Stimulated activated effector memory CD8-positive, alpha-beta T cell treated with anti-CD3 and anti-CD28 coated beads, Interleukin-12 subunit alpha, Interleukin-12 subunit beta, amount 100 ng/mL, for 72 hours (primary cell): Measurements from ENCODE around the gene RAVER2.
"Not testable (repeated sequence)": the region's sequence is repeated elsewhere in the genome, so short reads cannot be mapped to it uniquely, and the experiment has no call there.

Experiments used
- ATAC-seq: fragments of 150-1000 bp; cut with Tn5 transposase; 2 replicates; pipeline ENCODE4 v1.10.0; 2021
- DNase-seq, 2 donors: peaks; one replicate each; pipeline ENCODE4 v3.0.0; 2021 to 2022; ENCODE audit warnings: low spot score in 2 of 2
- H3K27ac Mint-ChIP-seq: one replicate; pipeline ENCODE4 v1.8.0; 2022; ENCODE audit warnings: mild to moderate bottlenecking, mixed read lengths
- H3K36me3 Mint-ChIP-seq: one replicate; pipeline ENCODE4 v1.8.0; 2022; ENCODE audit warnings: mild to moderate bottlenecking, mixed read lengths
- H3K4me1 Mint-ChIP-seq: one replicate; pipeline ENCODE4 v1.8.0; 2022; ENCODE audit warnings: mixed read lengths
- H3K4me3 Mint-ChIP-seq: one replicate; pipeline ENCODE4 v1.8.0; 2022; ENCODE audit warnings: mild to moderate bottlenecking, mixed read lengths
- H3K9me3 Mint-ChIP-seq: one replicate; pipeline ENCODE4 v1.8.0; 2022; ENCODE audit warnings: mixed read lengths

Gene RAVER2

GRCh38 chr1:64817364-64817763 lies 72.5 kb downstream of the RAVER2 start:
- DNase-seq, H3K4me3 Mint-ChIP-seq, H3K9me3 Mint-ChIP-seq, ATAC-seq, H3K4me1 Mint-ChIP-seq, H3K36me3 Mint-ChIP-seq, H3K27ac Mint-ChIP-seq: not testable (repeated sequence)

DNA sequence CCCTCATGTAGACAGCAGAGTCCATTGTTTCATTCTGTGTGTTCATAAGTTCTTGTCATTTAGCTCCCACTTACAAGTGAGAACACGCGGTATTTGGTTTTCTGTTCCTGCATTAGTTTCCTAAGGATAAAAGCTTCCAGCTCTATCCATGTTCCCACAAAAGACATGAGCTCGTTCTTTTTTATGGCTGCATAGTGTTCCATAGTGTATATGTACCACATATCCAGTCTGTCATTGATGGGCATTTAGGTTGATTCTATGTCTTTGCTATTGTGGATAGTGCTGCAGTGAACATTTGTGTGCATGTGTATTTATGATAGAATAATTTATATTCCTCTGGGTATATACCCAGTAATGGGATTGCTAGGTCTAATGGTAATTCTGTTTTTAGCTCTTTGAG lies 75.7 kb downstream of the RAVER2 start:
- H3K4me3 Mint-ChIP-seq, H3K4me1 Mint-ChIP-seq, ATAC-seq, H3K36me3 Mint-ChIP-seq, DNase-seq, H3K27ac Mint-ChIP-seq, H3K9me3 Mint-ChIP-seq: not testable (repeated sequence)

- H3K4me1 Mint-ChIP-seq, result peaks cover 24% of the 10 kb centered on the region
- ATAC-seq, result no peak
- no peak overlapping the region for H3K27ac Mint-ChIP-seq
- H3K9me3 Mint-ChIP-seq, result no peaks in the 10 kb centered on the region
- no peak overlapping the region for H3K4me3 Mint-ChIP-seq
- peaks cover 6% of the 10 kb centered on the region for H3K36me3 Mint-ChIP-seq
- DNase-seq, result no peak
These were observed 77.7 kb downstream of the RAVER2 start for GRCh38 chr1:64822621-64823020.

GRCh38 chr1:64823691-64824476 lies 79.0 kb downstream of the RAVER2 start:
- no peaks in the 10 kb centered on the region for H3K9me3 Mint-ChIP-seq
- peaks cover 6% of the 10 kb centered on the region for H3K36me3 Mint-ChIP-seq
- H3K4me1 Mint-ChIP-seq, result peaks cover 37% of the 10 kb centered on the region
- DNase-seq, result peak; percentile 33 to 76
- H3K4me3 Mint-ChIP-seq, result no peak overlapping the region
- H3K27ac Mint-ChIP-seq, result no peak overlapping the region
- no peak for ATAC-seq

GRCh38 chr1:64826991-64827390 lies 82.1 kb downstream of the RAVER2 start:
- H3K4me3 Mint-ChIP-seq, result peak overlapping the region; percentile 43

GRCh38 chr1:64828829-64829228 lies 84.0 kb downstream of the RAVER2 start:
- DNase-seq (no peak), ATAC-seq (peak; percentile 51)
- peaks cover 24% of the 10 kb centered on the region for H3K36me3 Mint-ChIP-seq
- H3K4me3 Mint-ChIP-seq, result peak overlapping the region; percentile 10
- no peaks in the 10 kb centered on the region for H3K9me3 Mint-ChIP-seq
- peaks cover 46% of the 10 kb centered on the region for H3K4me1 Mint-ChIP-seq
- H3K27ac Mint-ChIP-seq, result peak overlapping the region; percentile 79

More at GRCh38 chr1:64826991-64827390, 82.1 kb downstream of the RAVER2 start:
- H3K4me1 Mint-ChIP-seq, result peaks cover 46% of the 10 kb centered on the region
- H3K27ac Mint-ChIP-seq, result peak overlapping the region; percentile 79
- H3K9me3 Mint-ChIP-seq, result no peaks in the 10 kb centered on the region
- ATAC-seq (peak; percentile 97), DNase-seq (no peak)
- peaks cover 6% of the 10 kb centered on the region for H3K36me3 Mint-ChIP-seq

GRCh38 chr1:64829411-64830029 lies 84.6 kb downstream of the RAVER2 start:
- no peak for ATAC-seq
- no peaks in the 10 kb centered on the region for H3K9me3 Mint-ChIP-seq
- H3K27ac Mint-ChIP-seq, result peak overlapping the region; percentile 79
- H3K36me3 Mint-ChIP-seq, result peaks cover 26% of the 10 kb centered on the region
- H3K4me3 Mint-ChIP-seq, result no peak overlapping the region
- peaks cover 40% of the 10 kb centered on the region for H3K4me1 Mint-ChIP-seq
- no peak for DNase-seq

- no peak overlapping the region for H3K4me3 Mint-ChIP-seq
- no peak for ATAC-seq
- no peak for DNase-seq
- peak overlapping the region; percentile 79 for H3K27ac Mint-ChIP-seq
- peaks cover 39% of the 10 kb centered on the region for H3K4me1 Mint-ChIP-seq
- no peaks in the 10 kb centered on the region for H3K9me3 Mint-ChIP-seq
- peaks cover 32% of the 10 kb centered on the region for H3K36me3 Mint-ChIP-seq
These were observed 85.3 kb downstream of the RAVER2 start for GRCh38 chr1:64830030-64830651.

DNA sequence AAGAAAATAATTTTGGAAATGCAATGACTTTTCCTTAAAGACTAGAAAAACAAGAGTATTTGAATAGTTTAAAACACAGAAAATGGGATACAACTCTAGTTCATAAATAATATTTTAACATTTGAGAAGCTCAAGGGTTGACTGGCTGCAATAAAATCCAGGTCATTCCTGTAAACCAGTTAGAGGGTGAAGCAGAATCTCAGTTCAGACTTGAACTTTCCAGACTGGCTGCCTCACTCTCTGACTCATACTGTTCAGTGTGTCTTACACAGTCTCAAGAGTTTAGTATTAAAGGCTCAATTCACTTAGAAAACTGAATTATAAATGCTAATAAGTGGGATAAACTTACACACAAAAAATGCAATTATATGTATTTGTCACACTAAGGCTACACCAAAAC lies 89.9 kb downstream of the RAVER2 start:
- Mint-ChIP-seq H3K9me3 (no peaks in the 10 kb centered on the region), H3K36me3 (peaks cover 77% of the 10 kb centered on the region), H3K4me3 (no peak overlapping the region), H3K4me1 (peaks cover under 1% of the 10 kb centered on the region), H3K27ac (no peak overlapping the region)
- DNase-seq, result no peak
- ATAC-seq, result no peak

- no peak overlapping the region for H3K4me3 Mint-ChIP-seq
- DNase-seq (no peak), ATAC-seq (no peak)
- H3K36me3 Mint-ChIP-seq, result peaks cover 98% of the 10 kb centered on the region
- H3K4me1 Mint-ChIP-seq, result no peaks in the 10 kb centered on the region
- no peaks in the 10 kb centered on the region for H3K9me3 Mint-ChIP-seq
- H3K27ac Mint-ChIP-seq, result peak overlapping the region; percentile 43
These were observed 91.9 kb downstream of the RAVER2 start for GRCh38 chr1:64836802-64837201.

- Mint-ChIP-seq H3K4me3 (no peak overlapping the region), H3K36me3 (peaks cover 99% of the 10 kb centered on the region), H3K9me3 (no peaks in the 10 kb centered on the region), H3K27ac (no peak overlapping the region), H3K4me1 (peaks cover 4% of the 10 kb centered on the region)
- no peak for DNase-seq
- no peak for ATAC-seq
These were observed 93.6 kb downstream of the RAVER2 start for GRCh38 chr1:64838486-64838885.

- Mint-ChIP-seq H3K4me1 (peaks cover 4% of the 10 kb centered on the region), H3K9me3 (no peaks in the 10 kb centered on the region), H3K4me3 (no peak overlapping the region), H3K36me3 (peaks cover 99% of the 10 kb centered on the region), H3K27ac (peak overlapping the region; percentile 60)
- no peak for ATAC-seq
- no peak for DNase-seq
These were observed 94.4 kb downstream of the RAVER2 start for GRCh38 chr1:64839261-64839660.

DNA sequence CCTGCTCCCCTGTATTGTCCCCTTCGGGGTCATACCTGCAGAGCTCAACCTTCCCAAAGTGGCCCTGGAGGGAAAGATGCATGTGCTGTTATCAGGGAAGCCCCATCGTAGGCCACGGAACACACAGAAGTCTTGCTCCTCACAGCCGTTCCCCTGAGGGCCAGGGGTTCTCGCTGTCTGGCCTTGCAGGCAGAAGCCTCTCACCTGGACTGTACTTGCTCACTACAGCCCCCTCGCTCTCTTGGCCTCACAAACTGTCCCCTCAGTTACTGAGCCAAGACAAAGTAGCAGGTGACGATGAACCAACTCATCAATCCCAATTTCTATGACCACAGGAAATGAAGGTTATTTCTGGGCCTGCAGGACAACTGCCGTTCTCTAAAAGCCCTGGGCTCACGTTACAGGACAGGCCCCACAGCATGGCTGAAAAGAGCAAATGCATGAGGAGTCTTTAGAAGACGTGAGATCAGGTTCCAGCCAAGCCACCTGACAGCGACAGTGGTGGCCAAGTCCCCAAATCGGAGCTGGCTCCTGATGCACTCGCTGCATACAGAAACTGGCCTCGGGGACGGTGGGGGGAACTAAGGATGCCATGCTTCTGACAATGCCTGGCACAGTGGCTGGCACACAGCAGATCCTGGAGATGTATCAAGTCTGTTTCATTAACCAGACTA lies 95.0 kb downstream of the RAVER2 start:
- peak overlapping the region; percentile 60 for H3K27ac Mint-ChIP-seq
- no peak overlapping the region for H3K4me3 Mint-ChIP-seq
- peaks cover 4% of the 10 kb centered on the region for H3K4me1 Mint-ChIP-seq
- H3K36me3 Mint-ChIP-seq, result peaks cover 97% of the 10 kb centered on the region
- no peak for DNase-seq
- ATAC-seq, result no peak
- H3K9me3 Mint-ChIP-seq, result no peaks in the 10 kb centered on the region

- no peaks in the 10 kb centered on the region for H3K9me3 Mint-ChIP-seq
- H3K27ac Mint-ChIP-seq, result peak overlapping the region; percentile 46
- H3K4me3 Mint-ChIP-seq, result no peak overlapping the region
- DNase-seq (no peak), ATAC-seq (no peak)
- peaks cover 98% of the 10 kb centered on the region for H3K36me3 Mint-ChIP-seq
- peaks cover 10% of the 10 kb centered on the region for H3K4me1 Mint-ChIP-seq
These were observed 96.6 kb downstream of the RAVER2 start for GRCh38 chr1:64841330-64842065.

- Mint-ChIP-seq H3K9me3 (no peaks in the 10 kb centered on the region), H3K4me1 (peaks cover 10% of the 10 kb centered on the region), H3K27ac (no peak overlapping the region), H3K36me3 (peaks cover 93% of the 10 kb centered on the region), H3K4me3 (no peak overlapping the region)
- DNase-seq, result no peak
- no peak for ATAC-seq
These were observed 97.3 kb downstream of the RAVER2 start for GRCh38 chr1:64842224-64842623.
